ENCODE results near the gene FAM114A2.
"Not testable (repeated sequence)": the region's sequence is repeated elsewhere in the genome, so short reads cannot be mapped to it uniquely, and the experiment has no call there.

The FAM114A2 gene

DNA sequence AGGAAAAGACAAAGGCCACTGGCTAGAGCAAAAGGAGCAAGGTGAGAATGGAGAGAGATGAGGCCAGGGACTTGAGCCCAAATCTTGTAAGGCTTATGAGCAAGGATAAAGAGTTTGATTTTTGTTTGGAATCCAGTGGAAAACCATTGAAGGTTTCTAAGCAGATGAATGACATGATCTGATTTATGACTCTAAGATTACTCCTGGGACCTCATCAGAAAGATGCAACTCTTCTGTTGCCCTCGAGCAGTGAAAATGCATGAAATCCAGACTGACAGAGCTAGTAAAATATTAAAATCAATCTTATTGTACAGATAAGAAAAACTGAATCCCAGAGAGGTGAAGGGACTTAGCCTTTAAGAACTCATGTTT, 734 bp upstream of the FAM114A2 start:
- DNase-seq (ENCODE audit: low read depth): no peak
- H3K4me3 ChIP-seq (ENCODE audit: low read length): peak overlapping the region; percentile 88
- TF ChIP-seq, protein P1, sequence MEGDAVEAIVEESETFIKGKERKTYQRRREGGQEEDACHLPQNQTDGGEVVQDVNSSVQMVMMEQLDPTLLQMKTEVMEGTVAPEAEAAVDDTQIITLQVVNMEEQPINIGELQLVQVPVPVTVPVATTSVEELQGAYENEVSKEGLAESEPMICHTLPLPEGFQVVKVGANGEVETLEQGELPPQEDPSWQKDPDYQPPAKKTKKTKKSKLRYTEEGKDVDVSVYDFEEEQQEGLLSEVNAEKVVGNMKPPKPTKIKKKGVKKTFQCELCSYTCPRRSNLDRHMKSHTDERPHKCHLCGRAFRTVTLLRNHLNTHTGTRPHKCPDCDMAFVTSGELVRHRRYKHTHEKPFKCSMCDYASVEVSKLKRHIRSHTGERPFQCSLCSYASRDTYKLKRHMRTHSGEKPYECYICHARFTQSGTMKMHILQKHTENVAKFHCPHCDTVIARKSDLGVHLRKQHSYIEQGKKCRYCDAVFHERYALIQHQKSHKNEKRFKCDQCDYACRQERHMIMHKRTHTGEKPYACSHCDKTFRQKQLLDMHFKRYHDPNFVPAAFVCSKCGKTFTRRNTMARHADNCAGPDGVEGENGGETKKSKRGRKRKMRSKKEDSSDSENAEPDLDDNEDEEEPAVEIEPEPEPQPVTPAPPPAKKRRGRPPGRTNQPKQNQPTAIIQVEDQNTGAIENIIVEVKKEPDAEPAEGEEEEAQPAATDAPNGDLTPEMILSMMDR (IDR thresholded peaks at IDR 0.05; ENCODE audit: insufficient read depth, low read depth, low read length, missing control alignments): no peak

- TF ChIP-seq, protein P1 (IDR thresholded peaks at IDR 0.05; ENCODE audit: insufficient read depth, low read depth, low read length, missing control alignments): no peak
- peak; percentile 41 for DNase-seq (ENCODE audit: low read depth)
Measured at GRCh38 chr5:154038261-154038706, 426 bp downstream of the FAM114A2 start.

GRCh38 chr5:154034944-154035343, 3.8 kb downstream of the FAM114A2 start:
- DNase-seq (ENCODE audit: low read depth): no peak
- TF ChIP-seq, protein P1 (IDR thresholded peaks at IDR 0.05; ENCODE audit: insufficient read depth, low read depth, low read length, missing control alignments): no peak
- H3K4me3 ChIP-seq (ENCODE audit: low read length): no peak overlapping the region

More at GRCh38 chr5:154038261-154038706, 426 bp downstream of the FAM114A2 start:
- H3K4me3 ChIP-seq (ENCODE audit: low read length): peak overlapping the region; percentile 88

DNA sequence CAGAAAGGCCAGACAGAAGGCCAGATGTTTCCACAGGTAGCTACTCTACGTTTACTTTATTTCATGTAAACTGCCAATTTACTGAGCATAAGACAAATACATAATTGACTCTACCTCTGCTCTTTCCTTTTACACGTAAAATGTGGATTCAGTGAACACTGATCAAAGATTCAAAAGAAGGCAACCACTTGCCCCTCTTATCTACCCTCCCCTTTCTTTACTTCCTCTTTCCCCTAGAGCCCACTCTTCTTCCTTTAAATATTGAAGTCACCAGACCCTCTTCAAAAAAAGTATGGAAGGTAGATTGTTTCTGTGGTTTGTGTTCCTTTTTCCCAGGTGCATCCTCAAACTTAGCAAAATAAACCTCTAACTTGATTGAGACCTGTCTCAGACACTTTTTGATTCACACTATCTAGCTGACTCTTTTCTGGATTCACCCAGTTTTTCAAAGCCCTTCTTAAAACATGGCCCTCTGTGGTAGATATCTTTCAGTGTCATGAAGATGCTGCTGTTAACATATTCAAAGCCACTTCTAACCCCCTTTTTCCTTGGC, 6.7 kb downstream of the FAM114A2 start:
- TF ChIP-seq, protein P1 (IDR thresholded peaks at IDR 0.05; ENCODE audit: insufficient read depth, low read depth, low read length, missing control alignments): no peak
- no peak for DNase-seq (ENCODE audit: low read depth)
- H3K4me3 ChIP-seq (ENCODE audit: low read length): no peak overlapping the region

DNA sequence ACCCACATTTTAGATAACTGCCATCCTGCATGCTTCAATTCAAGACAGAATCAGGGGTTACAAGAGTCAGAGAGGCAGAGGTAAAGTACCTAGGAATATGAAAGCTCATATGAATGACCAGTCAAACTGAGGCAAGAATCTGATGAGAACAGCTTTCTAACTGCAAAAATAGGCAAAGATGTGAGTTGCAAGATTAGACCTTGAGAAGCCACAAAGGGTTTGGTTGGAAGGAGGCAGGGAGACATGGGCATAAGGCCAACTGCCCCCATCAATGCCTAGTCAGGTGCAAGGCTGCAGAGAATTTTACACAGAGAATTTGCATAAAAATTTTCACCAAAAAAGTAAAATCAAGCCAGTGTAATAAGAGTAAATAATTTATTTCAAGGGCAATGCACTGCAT, 12.8 kb downstream of the FAM114A2 start:
- TF ChIP-seq, protein P1 (IDR thresholded peaks at IDR 0.05; ENCODE audit: insufficient read depth, low read depth, low read length, missing control alignments): no peak
- no peak for DNase-seq (ENCODE audit: low read depth)
- H3K4me3 ChIP-seq (ENCODE audit: low read length): no peak overlapping the region

DNA sequence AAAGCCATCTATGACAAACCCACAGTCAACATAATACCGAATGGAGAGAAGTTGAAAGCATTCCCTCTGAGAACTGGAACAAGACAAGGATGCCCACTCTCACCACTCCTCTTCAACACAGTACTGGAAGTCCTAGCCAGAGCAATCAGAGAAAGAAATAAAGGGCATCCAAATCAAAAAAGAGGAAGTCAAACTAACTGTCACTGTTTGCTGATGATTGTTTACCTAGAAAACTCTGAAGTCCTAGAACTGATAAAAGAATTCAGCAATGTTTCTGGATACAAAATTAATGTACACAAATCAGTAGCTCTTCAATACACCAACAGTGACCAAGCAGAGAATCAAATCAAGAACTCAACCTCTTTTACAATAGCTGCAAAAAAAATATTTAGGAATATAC, 19.8 kb downstream of the FAM114A2 start:
- DNase-seq (ENCODE audit: low read depth); H3K4me3 ChIP-seq (ENCODE audit: low read length): not testable (repeated sequence)

GRCh38 chr5:154015071-154015693, 23.5 kb downstream of the FAM114A2 start:
- TF ChIP-seq, protein P1 (IDR thresholded peaks at IDR 0.05; ENCODE audit: insufficient read depth, low read depth, low read length, missing control alignments): no peak
- DNase-seq (ENCODE audit: low read depth): no peak
- H3K4me3 ChIP-seq (ENCODE audit: low read length): no peak overlapping the region
